ENCODE results near the gene MAP2.

The MAP2 gene

DNA sequence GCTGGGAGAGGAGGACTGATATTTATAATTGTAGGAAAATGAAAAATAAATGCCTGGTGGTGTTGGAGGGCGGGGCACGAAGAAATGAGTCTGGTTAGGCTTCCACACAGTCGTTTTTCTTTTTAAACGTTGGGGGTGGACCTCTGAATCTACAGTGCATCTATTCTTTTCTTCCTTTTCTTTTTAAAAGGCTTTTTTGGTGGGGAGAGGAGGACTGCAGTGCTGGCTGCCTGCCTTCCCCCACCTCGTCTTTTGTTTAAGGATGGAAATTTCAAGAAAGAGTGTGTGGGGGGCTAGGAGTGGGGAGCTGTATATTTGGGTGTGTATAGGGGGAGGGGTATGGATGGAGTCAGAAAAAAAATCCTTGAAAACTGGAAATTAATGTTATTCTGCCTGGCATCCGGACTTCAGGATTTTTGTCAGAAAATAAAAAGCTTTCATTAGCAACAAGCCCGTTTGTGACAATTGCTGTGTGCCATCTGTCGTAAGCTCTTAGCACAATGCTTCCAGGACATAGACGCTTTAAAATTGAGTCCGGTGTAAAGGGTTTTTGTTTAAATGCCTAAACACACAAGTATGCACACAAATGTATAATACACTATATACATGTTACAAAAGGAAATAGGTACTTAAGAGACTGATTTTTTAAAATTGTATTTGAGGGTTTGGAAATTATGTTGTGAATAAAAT is 1.1 kb downstream of the MAP2 start:
- FAIRE-seq: no peak

DNA sequence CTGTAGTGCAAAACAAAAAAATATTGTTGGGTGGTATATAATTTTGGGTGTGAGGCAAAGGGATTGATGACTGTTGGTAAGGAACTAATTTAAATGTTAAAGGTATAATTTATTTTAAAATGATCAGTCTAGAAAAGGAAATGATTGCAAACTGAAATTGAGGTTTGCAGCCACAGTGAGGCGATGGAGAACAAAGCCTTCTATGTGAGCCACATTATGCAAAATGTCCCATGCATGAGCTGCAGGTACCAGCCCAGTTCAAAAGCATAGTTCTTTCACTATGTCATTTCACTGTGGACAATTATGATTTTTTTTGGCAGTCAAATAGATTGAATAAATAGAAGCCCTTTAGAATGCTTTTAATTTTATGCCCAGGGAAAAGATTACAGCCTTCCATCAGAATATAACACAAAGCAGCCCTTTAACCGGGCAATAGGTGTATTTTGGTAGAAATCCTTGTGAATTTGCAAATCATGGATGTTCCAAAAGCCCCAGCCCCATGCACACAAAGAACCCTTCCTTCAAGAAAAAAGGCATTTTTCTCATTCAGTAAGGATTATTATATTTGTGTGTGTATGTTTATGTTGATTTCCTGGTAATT is 1.7 kb downstream of the MAP2 start:
- FAIRE-seq: no peak

DNA sequence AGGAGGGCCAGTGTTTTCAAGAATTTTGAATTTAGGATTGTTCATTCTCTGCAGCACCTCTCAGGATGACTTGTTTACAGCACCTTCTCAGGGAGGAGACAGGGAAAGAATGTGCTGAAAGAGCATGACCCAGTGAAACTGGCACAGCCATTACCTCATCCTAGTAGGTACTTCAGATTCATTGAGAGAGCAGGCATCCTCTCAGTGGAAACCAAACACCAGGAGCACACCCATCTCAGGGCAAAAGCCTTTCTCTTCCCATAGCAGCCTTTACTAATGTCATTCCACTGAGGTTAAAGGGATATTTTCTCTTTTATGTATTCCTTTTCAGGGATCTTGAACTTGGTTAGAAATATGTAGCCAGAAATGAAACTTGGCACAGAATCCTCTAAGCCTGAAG is 2.6 kb downstream of the MAP2 start:
- FAIRE-seq: no peak

DNA sequence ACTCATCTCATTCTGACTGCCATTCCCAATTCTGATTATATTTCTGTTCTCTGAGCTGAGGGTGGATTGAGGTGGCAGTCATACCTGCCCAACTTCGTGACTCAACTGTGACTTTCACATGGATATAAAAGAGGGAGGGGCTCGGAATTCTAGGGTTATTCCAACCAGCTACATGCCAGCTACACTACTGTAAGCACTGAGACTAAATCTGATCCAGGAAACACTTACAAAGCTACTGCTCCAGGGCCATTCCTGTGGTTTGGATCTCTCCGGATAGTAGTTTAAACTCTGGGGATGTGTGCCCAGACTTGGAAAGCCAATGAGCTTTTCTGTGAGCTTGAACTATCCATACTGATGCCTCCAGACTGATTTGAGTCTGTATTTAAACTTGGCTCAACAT is 7.9 kb downstream of the MAP2 start:
- no peak for FAIRE-seq

DNA sequence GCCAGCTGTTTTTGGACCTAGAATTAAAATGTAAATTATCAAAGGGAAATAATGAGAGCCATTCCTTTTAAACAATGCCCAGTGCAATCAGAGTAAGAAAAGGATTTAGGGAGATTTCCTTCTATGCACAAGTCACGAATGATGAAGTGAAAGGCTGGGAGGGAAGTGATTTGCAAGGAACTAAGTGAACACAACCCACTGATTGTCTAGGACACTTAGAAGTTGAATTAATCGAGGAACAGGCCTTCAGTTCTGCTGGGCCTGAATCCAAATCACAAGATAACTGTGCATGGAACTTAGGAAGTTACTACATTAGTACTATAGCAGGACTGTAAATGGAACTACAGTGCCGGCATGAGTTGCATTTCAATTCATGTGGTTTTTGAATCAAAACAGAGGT is 17.7 kb downstream of the MAP2 start:
- no peak for FAIRE-seq

DNA sequence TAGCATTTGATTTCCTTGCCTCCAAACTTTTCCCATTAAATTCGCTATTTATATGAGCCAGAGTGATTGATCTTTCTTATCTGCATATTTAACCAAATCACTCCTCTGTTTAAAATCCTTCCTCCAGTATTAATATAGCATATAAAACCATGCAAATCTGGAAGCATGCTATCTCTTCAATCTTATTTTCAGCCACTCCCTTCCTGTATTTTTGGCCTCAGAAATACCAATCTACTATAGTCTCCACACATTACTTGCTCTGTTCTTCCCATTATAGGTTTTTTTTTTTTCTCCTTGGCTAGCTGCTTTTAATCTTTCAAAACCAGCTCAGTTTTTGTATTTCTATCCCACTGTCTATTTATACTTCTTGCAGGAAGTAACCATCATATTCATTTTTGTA is 19.1 kb downstream of the MAP2 start:
- no peak for FAIRE-seq

DNA sequence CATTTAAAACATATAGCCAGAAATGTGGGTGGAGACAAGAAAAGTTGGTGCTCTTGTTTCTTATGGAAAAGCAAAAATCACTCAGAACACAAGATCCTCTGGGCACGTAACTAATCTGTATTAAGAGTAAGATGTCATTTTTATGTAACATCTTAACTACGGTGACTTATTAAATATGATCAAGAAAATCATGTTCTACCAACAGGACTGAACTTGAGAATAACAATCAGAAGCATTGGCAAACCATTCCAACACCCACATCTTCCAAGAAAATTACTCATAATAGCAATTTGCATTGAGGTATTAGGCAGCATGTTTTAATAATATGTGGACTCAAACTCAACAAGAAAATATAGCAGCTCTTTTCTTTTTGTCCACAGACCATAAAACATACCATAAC is 21.6 kb downstream of the MAP2 start:
- FAIRE-seq: no peak

DNA sequence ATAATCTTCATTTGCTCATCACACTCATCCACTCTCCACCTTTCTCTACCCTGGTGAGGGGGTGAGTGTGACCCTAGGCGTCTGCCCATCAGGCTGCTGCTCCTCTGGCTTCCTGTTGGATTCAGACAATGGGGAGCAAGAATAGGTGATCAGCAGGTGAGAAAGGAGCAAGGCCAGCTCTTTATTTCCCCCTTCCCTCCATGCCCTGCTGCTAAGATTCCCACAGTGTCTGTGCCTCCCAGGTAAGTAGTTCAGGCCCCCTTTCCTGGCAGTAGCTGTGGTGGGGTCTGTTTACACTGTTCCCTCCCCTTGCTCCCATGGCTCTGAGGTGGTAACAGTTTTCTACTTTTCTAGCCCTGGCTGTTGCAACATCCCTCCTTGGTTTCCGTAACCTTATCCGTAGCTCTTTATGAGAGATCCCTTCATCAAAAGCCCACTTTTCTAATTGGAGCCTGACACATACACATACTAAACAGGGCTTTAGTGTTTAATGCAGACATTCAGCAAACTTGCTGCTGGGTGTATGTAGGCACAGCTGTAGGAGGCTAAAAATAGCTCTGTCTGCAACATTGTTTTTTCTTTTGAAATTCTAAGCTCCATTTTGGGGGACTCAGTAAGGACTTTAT is 27.5 kb downstream of the MAP2 start:
- no peak for FAIRE-seq

DNA sequence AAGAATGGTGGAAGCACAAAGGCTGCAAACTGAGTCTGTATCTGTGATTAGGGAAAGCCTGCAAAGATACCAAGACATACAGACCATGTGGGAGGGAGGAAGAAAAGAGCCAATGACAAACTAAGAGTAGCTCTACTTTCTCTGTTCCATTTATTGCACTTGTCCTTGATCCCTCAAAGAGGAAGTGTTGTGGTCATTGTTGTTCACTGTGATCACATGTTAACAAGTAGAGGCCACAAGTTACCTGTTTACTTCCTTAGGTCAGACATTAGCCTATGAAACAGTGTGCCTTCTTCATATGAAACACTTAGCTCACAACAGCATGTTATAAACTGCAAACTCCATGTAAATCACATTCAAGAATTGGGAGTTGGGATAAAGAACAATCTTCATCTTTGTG is 32.6 kb downstream of the MAP2 start:
- no peak for FAIRE-seq

DNA sequence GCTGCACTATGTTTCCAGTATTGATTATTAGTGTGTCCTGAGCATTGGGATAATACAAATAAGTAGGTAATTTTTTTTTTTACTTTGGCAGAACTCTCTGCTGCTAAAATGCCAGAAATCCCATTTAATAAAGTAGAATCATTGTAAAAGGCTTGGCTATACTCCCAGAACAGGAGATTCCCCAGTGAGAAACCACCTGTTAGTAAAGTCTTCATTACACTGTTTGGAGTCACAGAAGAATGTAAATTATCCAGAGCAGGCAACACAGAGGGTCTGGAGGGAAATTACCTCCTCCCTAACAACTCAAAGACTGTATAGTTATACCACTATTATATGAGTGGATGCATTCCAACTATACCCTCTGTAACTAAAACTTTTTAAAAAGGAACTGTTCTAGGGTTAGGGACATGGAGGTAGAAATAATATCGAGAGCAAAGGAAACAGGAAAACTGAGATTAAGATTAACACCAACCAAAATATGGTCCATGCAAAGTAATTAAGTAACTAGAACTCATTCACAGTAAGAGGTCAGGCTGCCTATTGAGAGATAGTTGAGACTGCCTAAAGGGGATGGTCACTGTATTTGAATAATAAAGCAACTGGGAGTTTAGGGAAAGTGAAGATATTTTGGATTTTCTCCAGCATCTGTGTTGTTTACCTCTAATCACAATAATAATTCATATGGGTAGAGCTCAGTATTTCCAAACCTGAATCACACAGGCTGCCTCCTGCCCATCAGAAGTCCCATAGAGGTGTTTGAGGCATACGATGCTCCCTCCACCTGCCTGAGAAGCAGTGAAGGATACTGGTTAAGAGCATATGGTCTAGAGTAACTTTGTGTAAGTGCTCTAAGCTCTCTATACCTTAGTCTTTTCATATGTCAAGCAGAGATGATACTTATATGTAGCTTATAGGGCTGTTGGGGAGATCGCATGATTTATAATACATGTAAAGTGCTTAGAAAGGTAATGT is 34.4 kb downstream of the MAP2 start:
- no peak for FAIRE-seq

DNA sequence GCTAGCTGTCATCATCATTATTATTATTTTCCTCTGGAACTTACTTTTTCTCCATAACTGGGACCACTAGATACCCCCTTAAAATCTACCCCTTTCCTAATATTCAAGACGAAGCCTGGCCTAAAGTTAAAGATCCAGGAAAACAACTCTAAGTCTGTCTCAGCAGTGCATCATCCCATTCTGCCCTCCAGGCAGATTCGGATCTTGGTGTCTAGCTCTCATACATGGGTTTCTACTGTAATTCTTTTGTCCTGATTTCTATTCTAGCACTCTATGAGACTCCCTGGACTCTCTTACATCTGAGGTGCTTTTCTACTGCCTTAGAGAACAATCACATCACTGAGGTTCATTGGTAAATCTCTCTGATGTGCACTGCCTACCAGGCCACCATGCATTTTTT is 35.5 kb downstream of the MAP2 start:
- FAIRE-seq: no peak

DNA sequence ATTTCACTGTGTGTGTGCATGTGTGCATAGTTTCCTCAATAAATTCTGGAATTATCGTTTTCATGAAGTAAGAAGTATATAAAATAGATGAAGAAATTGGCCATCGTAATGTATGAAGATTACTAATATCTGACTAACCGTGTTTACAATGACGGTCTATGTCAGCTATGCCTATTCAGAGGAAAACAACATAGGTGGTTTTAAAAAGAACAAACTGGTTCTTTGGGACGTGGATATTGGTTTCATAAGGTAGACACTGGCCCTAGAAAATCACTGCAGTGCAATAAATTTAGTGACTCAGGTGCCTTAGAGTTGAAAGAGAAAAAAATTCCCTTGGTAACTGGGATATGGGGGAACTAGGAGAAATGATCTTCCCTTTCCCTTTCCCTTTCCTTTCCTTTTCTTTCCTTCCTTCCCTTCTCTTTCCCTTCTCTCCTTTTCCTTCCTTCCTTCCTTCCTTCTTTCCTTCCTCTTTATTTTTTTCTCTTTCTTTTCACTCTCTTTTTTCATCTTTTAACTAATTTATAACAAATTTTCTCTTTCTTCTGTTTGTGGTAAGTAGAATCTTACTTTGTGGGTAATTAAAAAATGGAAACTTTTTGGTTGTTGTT is 36.4 kb downstream of the MAP2 start:
- no peak for FAIRE-seq

DNA sequence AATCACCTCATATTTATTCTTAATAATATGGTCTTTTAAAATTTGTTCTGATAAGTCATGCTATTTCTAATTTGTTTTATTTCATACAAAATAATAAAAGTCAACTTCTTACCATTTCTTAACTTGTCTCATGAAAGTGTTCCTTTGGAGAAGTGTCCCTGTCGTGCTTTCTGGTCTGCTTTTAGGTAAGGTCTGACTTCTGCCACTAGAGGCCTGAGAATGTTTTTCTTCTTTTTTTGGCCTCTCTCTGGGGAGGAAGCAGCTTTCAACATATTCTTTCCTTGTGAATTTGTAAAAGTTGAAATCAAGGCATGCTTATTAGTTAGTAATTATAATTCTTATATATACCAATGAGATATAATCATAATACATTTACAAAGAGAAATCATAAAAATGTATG is 39.4 kb downstream of the MAP2 start:
- FAIRE-seq: no peak

DNA sequence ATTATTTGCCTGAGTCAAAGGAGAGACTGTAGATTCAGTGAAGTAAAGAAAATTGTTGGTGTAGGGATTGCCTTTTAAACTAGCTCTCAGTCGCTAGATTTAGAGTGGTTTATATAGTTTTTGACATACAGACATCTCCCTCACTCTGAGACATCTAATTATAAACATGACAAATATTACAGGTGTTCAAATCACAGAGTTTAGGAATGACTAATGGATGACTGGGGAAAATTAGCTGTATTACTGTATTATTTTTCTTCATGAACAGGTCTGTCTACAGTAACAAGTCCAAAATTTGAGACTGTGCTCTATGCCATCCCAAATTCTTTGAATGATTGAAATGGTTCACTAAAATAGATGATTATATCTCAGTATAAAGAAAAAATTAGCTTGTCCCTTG is 40.0 kb downstream of the MAP2 start:
- FAIRE-seq: no peak

DNA sequence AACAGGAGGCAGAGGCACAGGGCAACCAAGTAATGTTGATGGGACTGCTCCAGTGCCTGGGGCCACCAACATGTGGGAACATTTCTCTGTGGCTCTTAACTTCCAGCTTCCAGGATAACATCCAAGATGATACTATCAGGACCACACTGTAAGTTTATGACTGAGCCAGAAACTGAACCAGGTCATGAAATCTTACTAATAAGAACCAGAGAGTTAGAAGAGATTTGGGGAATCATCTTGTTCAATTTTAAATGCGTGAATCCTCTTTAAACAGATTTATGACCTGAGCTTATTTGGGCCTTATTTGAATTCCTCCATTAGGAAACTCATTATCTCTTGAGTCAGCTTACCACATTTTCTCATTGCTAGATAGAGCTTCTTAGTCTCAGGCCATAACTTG is 45.0 kb downstream of the MAP2 start:
- no peak for FAIRE-seq

DNA sequence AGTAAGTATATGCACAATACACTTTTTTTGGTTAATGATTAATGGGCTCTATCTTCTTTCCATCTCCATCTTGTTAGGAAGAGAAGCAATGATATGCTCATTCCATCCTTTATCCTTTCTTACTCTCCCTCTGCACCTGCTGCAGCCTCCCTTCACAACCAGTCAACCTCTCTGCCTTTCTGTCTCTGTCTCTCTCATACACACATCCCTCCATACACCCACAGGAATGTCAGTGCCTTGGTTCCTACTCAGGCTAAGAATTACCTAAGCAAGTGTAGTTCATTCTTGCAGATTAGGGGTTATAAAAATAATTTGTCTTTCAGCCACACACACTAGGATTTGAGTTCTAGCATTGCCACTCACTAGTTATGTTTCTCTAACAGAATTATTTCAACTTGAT is 45.6 kb downstream of the MAP2 start:
- FAIRE-seq: no peak

DNA sequence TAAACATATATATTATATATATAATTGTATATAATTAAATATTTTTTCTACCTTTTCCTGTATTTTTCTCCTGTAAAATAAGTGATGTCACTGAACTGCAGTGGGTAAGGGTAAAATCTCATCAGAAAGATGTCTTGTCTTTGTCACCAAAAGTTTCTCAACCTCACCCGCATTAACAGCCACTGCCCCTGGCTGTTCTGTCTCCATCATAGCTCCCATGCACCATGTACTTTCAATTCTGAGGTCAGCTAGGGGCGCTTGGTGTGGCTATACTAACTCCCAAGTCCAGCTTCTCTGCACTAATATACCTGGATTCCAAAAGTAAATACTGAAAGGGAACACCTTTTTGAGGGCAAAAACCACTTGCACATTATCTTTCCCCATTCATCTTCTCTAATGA is 46.6 kb downstream of the MAP2 start:
- no peak for FAIRE-seq

DNA sequence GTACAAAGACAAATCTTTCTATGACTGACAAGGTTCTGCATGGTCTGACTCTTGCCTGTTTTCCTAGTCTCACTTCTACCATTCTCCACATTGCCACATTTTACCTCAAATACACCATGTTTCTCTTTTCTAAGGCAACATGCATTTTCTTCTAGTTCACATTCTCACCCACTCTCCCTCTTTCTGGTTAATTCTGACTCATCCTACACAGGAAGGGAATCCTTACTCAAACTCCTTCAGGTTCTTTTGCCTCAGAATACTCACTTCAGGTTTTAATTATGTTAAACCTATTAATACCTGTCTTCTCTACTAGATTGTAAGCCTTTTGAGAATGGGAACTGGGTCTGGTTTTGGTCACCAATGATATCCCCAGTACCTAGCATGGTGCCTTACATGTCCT is 47.2 kb downstream of the MAP2 start:
- FAIRE-seq: no peak

DNA sequence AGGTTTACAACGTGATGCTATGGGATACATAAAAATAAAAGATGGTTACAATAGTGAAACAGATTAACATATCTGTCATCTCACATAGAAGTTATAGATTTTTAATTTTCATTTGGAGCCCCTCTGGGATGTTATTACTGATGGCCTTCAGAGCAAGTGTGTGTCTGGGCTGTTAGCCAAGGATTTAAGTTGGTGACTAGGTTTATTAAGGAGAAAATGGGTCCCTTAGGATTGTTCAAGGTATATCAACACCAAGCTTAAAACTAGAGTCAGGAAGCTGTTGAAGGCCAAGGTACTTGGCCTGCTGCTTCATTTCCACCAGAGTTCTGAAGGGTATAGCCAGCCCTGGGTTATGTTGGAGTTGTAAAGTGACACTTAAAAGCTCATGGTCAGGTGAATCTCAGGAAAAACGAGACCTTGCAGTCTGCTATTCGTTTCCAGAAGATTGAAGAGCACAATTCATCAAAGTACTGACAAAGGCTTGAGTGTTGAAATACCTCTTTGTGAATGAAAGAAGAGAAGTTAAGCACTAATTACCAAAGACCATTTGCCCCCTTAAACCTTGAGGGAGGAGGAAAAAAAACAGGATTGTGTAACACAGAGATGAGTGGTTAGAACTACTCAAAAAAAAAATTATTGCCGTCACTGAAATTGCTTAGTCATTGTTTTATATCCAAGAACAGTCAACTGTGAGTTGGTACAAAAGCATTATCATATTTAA is 48.4 kb downstream of the MAP2 start:
- no peak for FAIRE-seq

DNA sequence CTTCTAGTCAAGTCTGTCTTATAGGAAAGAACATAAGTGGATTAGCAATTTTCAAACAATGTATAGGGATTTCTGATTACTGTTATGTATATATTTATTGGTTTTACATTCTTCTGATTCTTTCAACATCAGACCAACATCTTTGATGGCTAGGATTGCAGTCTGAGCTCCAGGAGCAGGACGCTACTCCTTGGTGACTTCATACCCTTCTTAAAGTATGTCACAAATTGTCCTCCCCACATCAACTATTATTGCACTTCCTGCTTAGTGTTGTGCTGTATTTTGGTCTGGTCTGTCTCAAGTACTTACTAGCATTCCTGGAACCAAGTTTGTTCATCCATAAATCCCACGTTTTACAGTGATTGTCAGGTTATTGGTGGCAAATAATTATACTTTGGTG is 49.0 kb downstream of the MAP2 start:
- no peak for FAIRE-seq

DNA sequence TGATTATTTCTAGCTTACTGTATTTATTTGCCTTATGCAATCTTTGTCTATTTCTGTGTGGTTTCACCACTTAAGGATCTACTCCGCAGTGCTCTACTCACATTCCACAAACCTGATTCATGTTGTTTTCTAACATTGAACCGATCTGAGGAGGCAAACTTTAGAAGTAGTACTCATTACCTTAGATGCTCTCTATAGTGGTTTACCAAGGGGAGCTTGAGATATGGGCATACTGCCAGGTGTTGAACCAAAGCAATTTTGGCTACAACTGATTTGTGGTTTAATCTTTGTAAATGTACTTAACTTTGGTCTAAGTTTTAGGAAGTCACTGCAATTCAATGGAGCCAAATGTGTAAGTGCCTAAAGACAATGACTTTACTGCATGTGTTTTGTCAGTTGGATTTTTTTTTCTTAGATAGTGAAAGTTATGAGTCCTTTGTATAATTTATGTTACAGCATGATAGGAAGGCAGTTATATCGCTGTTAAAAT is 50.1 kb downstream of the MAP2 start:
- no peak for FAIRE-seq

DNA sequence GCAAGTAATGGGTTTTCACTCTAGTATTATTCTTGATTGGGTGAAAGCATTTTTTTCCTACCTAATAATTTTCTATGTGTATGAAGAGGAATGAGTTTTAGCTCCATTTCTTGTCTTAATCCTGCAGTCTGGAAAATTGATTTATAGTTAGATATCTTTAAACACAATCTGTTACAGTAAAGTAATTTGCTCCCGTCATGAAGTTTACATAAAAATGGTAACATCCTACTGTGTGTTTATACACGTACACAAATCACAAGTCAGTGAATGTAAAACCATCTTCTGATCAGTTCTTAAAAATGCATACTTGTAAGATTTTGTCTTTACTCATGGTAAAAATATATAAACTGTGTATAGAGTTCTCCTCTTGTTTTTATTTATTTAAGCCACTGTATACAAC is 51.1 kb downstream of the MAP2 start:
- FAIRE-seq: no peak

Data from TTC549 (cell line).